Stimulated activated CD4-positive, alpha-beta T cell treated with anti-CD3 and anti-CD28 coated beads, Interleukin-2, amount 100 ng/mL, for 4 hours (primary cell): ENCODE measurements around the gene GCC1.

Source experiments
- DNase-seq: peaks from one replicate; pipeline ENCODE4 v3.0.0-alpha.2; 2020; ENCODE audit warnings: low read depth

GCC1 gene, protein sequence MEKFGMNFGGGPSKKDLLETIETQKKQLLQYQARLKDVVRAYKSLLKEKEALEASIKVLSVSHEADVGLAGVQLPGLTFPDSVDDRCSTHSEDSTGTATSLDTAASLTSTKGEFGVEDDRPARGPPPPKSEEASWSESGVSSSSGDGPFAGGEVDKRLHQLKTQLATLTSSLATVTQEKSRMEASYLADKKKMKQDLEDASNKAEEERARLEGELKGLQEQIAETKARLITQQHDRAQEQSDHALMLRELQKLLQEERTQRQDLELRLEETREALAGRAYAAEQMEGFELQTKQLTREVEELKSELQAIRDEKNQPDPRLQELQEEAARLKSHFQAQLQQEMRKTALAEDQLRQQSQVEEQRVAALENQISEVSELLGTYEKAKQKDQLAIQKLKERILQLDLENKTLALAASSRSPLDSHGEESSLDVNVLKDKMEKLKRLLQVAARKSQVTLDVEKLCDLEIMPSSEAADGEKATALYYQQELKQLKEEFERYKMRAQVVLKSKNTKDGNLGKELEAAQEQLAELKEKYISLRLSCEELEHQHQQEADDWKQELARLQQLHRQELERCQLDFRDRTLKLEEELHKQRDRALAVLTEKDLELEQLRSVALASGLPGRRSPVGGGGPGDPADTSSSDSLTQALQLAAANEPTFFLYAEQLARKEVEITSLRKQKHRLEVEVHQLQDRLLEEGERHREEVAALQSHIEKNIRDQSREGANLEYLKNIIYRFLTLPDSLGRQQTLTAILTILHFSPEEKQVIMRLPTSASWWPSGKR

GRCh38 chr7:127585044-127585953 lies at the start of gene GCC1:
Gene GCC1, minus strand, starts transcription at chr7:127585596. Its CDS starts 414 bp downstream, at chr7:127585182.
- DNase-seq, result peak; percentile 89

DNA sequence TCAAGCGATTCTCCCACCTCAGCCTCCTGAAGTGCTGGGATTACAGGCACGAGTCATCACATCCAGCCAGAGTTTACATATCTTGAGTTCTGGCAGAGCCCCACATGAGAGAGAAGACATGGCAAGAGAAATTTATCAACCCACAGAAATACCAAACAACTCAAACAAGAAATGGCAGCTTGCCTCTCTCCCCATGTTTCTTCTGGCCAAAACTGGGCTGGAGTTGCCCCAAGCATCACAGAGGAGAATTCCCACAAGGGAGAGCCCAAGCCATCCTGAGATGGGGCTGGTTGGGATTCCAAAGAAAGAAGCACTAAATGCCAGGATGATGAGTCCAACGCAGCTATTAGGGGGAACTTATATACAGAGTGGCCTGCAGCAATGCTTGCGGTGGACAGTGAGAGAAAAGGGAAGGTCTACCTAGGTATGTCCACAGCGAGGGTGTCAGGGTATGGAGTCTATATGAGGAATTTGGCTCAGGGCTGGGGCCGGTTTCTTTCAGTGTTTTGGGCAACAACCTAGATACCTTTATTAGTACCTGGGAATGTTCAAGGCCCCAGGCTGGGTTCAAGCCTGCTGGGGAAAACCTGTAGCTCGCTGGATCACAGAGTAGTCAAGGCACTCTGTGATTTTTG lies 47.0 kb upstream of the GCC1 start:
- no peak for DNase-seq

GRCh38 chr7:127629268-127629854 lies 44.0 kb upstream of the GCC1 start:
- DNase-seq, result no peak

DNA sequence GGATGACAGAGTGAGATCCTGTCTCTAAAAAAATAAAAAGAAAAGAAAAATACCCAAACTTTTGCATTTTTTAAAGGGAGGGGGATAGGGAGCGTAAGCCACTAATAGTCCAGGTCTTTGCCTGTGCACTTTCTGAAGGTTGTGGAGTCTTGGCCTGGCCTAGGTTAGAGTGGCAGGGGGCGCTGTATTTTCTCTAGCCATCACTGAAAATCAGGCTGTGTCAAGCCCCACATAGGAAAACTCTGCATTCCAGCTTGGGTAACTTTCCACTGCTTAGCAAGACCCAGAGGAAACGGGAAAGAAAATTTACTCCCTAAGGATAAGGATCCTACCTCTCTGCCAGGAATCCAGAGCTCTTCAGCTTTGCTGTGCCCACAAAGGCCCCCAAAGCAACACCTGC lies 43.0 kb upstream of the GCC1 start:
- DNase-seq, result no peak

DNA sequence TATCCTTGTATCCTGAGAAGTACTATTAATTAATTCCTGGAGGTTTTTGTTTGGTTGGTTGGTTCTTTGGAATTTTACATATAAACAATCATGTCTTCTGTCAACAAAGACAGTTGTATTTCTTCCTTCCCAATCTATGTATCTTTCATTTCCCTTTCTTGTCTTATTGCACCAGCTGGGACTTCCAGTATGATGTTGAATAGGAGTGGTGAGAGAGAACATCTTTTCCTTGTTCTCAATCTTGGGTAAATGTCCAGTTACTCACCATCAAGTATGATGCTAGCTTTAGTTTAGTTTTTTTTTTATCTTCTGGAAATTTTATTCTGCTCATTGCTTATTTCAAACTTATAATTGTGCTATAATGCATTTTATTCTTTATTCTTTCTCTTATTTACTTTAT lies 39.9 kb upstream of the GCC1 start:
- no peak for DNase-seq

DNA sequence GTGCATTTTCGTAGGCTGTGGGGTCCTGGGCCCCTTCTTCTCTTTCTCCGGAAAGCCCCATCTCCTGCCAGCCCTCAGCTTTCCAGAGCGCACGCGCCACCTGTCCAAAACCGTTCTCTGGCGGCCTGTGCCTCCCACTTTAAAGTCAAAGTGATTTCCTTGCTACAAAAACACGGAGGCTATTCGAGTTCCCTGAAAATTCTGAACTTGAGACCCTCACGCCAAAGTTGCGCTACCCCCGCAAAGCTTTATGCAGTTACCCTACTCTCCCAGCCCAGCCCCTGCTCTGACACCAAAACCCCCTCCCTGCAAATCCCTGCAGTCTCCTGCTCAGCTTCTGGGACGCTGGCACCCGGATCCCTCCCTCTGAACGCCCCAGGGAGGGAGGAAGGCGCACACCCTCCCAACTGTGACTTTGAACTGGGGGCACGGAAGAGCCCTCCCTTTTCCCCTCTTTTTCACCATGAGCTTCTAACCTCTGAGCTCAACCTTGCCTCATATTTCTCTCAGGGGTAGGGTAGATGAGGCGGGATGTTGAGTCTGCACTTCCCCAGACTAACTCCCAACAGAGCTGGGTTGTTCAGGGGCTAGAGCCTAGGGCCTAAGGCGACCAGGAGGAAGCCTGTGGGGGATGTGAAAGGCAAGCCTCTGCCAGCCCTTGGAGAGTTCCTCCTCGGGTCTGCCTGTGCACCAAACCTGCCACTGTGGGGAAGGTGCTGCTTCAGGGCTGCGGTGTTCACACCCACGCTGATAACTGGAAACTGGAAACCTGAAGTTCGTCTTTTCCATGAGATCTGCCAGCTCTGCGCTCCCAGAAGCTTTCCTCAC lies 35.2 kb upstream of the GCC1 start:
- no peak for DNase-seq

GRCh38 chr7:127619681-127620405 lies 34.4 kb upstream of the GCC1 start:
- no peak for DNase-seq

- no peak for DNase-seq
These were observed 33.4 kb upstream of the GCC1 start for GRCh38 chr7:127618775-127619174.

- DNase-seq, result no peak
These were observed 32.6 kb upstream of the GCC1 start, which contains the start of gene PAX4 for GRCh38 chr7:127618042-127618441. Gene PAX4, minus strand, starts transcription at chr7:127618142. Its CDS starts 2,214 bp downstream, at chr7:127615928.

DNA sequence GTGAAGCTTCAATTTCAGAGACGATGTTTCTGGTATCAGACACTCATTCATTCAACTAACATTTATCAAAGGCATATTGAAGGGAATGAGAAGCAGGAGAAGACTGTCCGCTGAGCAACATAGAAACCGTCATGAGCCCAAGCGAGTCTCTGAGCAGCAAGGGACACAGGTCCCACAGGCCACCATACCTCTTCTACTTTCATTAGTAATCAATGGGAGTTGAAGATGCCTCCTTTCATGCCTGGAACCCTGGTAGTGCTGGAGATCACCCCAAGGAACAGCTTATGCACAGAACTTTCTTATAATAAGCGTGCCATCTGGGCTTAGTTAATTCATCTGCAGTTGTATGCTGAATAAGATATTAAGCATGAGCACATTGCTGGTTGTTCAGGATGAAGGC lies 31.3 kb upstream of the GCC1 start:
- DNase-seq, result no peak

GRCh38 chr7:127612263-127612662 lies 26.9 kb upstream of the GCC1 start:
- DNase-seq, result no peak

DNA sequence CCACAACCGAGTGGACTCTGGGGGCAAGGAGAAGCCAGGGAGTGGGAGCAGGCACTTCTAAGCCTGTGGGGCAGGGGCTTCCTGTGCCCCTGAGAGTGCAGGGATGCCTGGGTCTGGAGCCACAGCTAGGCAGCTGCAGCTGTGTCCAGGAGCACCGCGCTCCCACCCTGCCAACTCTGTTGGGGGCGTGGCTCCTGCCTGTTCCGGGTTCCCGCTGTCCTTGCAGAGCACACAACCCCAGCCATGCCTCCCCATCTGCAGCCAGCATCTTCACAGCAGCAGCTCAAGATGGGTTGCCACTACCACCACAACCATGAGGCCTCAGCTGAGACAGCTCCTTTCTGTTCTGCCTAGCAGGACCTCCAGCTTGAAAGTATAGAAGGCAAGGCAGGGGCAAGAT lies 23.9 kb upstream of the GCC1 start:
- no peak for DNase-seq

DNA sequence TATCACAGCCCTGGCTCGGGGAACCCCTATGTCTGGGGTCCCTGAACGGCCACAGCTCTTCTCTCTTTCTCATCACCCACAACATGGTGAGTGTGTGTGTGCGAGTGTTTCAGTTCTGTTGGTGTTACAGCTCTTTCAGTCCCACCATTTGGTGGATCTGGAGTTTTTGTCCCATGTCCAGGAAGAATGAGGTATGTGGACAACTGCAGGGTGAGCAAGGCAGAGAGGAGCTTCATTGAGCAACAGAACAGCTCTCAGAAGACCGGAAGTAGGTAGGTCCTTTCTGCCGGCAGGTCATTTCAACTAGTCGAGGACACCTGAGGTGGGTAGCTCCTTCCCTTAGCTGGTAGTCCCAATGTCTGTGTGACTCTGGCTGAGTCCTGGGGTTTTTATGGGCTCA lies 23.1 kb upstream of the GCC1 start:
- no peak for DNase-seq

- no peak for DNase-seq
These were observed 15.5 kb upstream of the GCC1 start for GRCh38 chr7:127600885-127601284.

GRCh38 chr7:127598318-127598717 lies 12.9 kb upstream of the GCC1 start:
- no peak for DNase-seq

- DNase-seq, result no peak
These were observed 10.3 kb upstream of the GCC1 start for GRCh38 chr7:127595737-127596136.

DNA sequence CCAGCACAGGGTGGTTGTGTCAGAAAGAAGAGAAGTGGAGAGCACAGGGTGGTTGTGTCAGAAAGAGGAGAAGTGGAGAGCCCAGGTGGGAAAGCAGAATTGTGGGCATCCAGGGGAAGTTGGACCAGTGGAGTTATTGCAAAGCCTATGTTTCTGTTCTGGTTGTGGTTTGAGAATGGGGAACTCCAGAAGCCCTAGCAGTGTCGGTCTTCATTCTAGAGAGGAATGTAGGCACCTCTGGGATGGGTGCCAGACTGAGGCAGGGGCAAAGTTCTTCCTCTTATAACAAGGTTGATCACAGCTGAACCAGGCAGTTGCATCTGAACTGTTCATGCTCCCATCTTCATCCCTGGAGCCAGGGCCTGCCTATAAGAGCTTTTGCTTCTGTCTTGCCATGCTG lies 9.1 kb upstream of the GCC1 start:
- no peak for DNase-seq

GRCh38 chr7:127592550-127592949 lies 7.2 kb upstream of the GCC1 start:
- DNase-seq, result no peak

- no peak for DNase-seq
These were observed 6.2 kb upstream of the GCC1 start for GRCh38 chr7:127591591-127591990.

- DNase-seq, result no peak
These were observed 5.8 kb upstream of the GCC1 start for GRCh38 chr7:127591189-127591588.
